Panc1 (cell line): ENCODE measurements around the gene RBM10. TPM values are rescaled to one million over a fixed set of nuclear protein-coding genes. Genes with fewer than 3 reads are reported as not detected.

Source experiments
- ATAC-seq: fragments of 200-7000 bp; cut with Tn5 transposase; 2 replicates; pipeline ENCODE4 v1.9.1; 2020; ENCODE audit warnings: mild to moderate bottlenecking, moderate library complexity
- BruUV-seq: library from RNA; stranded (reverse); fragments of 400-500 nt; replicated peaks from 2 replicates; lab custom pipeline; 2021; lab: Mats Ljungman, UMichigan
- CTCF ChIA-PET: fragments of 300-600 bp; sonication (Branson Sonifier 250); formaldehyde crosslinking; loops from one replicate; lab custom pipeline; 2022; ENCODE audit warnings: antibody characterized with exemption; lab: Charles Lee
- POLR2A ChIA-PET: fragments of 300-600 bp; sonication (Branson Sonifier 250); formaldehyde crosslinking; loops from one replicate; lab custom pipeline; 2022; ENCODE audit warnings: antibody characterized with exemption; lab: Charles Lee
- DNase-seq: peaks from one replicate; pipeline ENCODE4 v3.0.0-alpha.2; 2010; ENCODE audit warnings: low read depth, low spot score
- H3K27ac ChIP-seq: 2 replicates; pipeline ENCODE4 v1.5.1; 2011; ENCODE audit warnings: mild to moderate bottlenecking, low read length, inconsistent platforms
- H3K27me3 ChIP-seq: fragments of 200-500 bp; sonication (Bioruptor generic); 2 replicates; pipeline ENCODE4 v1.6.0; 2014; ENCODE audit warnings: low read length, inconsistent platforms; ENCODE audit not compliant: control insufficient read depth, insufficient read depth
- H3K36me3 ChIP-seq: fragments of 200-500 bp; sonication (Bioruptor generic); 2 replicates; pipeline ENCODE4 v1.5.1; 2014; ENCODE audit warnings: inconsistent platforms, mild to moderate bottlenecking, low read length, moderate library complexity; ENCODE audit not compliant: control insufficient read depth, insufficient read depth
- H3K4me1 ChIP-seq: 2 replicates; pipeline ENCODE4 v1.5.1; 2011; ENCODE audit warnings: inconsistent platforms, mild to moderate bottlenecking, low read length, moderate library complexity; ENCODE audit not compliant: control insufficient read depth, insufficient read depth
- H3K4me3 ChIP-seq, 2 experiments: 2 replicates each; pipeline ENCODE4 v1.5.1; 2011 to 2012; ENCODE audit warnings: low read depth in 2 of 2, low read length in 2 of 2, mild to moderate bottlenecking in 2 of 2, inconsistent platforms in 1 of 2, moderate library complexity in 1 of 2
- H3K9me3 ChIP-seq: fragments of 200-500 bp; sonication (Bioruptor generic); 2 replicates; pipeline ENCODE4 v1.5.1; 2014; ENCODE audit warnings: low read depth, mild to moderate bottlenecking, inconsistent platforms, low read length, moderate library complexity; ENCODE audit not compliant: control insufficient read depth, insufficient read depth
- POLR2AphosphoS5 ChIP-seq: IDR thresholded peaks from 2 replicates; pipeline ENCODE4 v1.6.1; 2012; ENCODE audit warnings: mild to moderate bottlenecking, low read depth, low read length, moderate library complexity
- SIN3A ChIP-seq: IDR thresholded peaks from 2 replicates; pipeline ENCODE4 v1.6.1; 2012; ENCODE audit warnings: low read depth, mild to moderate bottlenecking, low read length, moderate library complexity, borderline replicate concordance; ENCODE audit not compliant: insufficient read depth
- TCF7L2 ChIP-seq: IDR thresholded peaks from 2 replicates; pipeline ENCODE4 v1.6.1; 2011; ENCODE audit warnings: mild to moderate bottlenecking, low read depth, low read length, inconsistent platforms
- in situ Hi-C: cut with HindIII; loops from 2 replicates; pipeline ENCODE4 v1.10.0; 2016; ENCODE audit warnings: low sequenced_read_pairs, low pct_unique_long_range_greater_than_20kb
- intact Hi-C: fragments of 100-400 bp; cut with micrococcal nuclease; formaldehyde crosslinking; loops from one replicate; pipeline ENCODE4 v1.10.0; 2022; ENCODE audit not compliant: unreplicated experiment
- total RNA-seq: library from RNA; stranded (reverse); gene quantifications from one replicate; pipeline ENCODE4 v1.2.1, GENCODE V29; 2021; ENCODE audit not compliant: unreplicated experiment
- TF ChIP-seq, protein P1 (sequence below), 2 experiments: IDR thresholded peaks; 2 replicates each; pipeline ENCODE4 v1.6.1; 2011 to 2012; ENCODE audit warnings: low read depth in 2 of 2, control low read depth in 1 of 2, low read length in 1 of 2, mild to moderate bottlenecking in 1 of 2, moderate library complexity in 1 of 2; ENCODE audit not compliant: insufficient read depth in 1 of 2
- TF ChIP-seq, protein P2 (sequence below): fragments of 450-650 bp; IDR thresholded peaks from 2 replicates; pipeline ENCODE4 v1.5.1; 2017; ENCODE audit warnings: mild to moderate bottlenecking

Gene RBM10
- total RNA-seq, 1 experiment from 2014 or later, result 47.1 TPM

DNA sequence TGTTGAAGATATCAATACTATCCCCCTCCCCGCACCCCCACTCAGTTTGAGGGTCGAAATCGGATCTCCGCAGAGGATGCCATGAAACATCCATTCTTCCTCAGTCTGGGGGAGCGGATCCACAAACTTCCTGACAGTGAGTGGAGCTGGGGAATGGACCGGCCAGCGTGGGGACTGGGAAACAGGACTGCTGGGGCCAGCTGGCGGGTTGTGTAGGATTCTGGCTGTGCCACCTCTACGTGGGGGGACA, 82.2 kb downstream of the RBM10 start:
- intact Hi-C loops, result no loop called here
- H3K9me3 ChIP-seq, result no peaks in the 10 kb centered on the region
- POLR2A ChIA-PET, result no interaction called here

DNA sequence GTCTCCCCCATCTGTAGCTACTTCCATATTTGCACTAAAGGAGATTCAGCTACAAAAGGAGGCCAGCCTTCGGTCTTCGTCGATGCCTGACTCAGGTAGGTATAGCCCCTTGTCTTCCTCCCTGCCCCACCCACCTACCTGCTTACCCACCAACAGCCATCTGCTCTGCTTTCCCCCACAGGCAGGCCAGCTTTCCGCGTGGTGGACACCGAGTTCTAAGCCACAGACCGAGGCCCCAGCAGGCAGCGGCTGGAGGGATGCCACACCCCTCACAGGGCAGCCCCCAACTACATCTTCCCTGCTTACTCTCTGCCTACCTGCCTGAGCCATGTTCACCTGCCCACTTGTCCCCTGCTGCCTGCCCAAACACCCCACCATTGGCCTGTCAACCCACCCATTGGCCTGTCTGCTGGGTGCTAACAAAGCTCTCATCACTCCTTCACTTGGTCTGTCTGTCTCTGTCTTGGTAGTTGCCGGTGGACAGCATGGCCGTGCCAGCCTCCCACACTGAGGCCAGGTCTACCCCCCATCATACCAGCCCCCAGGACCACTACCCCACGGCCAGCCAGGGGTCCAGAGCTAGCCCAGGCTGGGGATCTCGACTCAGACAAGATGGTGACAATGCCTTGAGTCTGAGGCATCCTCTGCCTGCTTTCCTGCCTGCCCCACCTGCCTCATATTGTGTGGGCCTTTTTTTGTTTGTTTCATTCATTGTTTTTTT, 83.7 kb downstream of the RBM10 start:
- peaks cover 6% of the 10 kb centered on the region; the same call in 1 of the 2 replicates for H3K4me1 ChIP-seq
- ChIA-PET POLR2A (no interaction called here), CTCF (no interaction called here)
- intact Hi-C loops, result no loop called here
- no peak overlapping the region for H3K4me3 ChIP-seq
- TF ChIP-seq, protein P1, sequence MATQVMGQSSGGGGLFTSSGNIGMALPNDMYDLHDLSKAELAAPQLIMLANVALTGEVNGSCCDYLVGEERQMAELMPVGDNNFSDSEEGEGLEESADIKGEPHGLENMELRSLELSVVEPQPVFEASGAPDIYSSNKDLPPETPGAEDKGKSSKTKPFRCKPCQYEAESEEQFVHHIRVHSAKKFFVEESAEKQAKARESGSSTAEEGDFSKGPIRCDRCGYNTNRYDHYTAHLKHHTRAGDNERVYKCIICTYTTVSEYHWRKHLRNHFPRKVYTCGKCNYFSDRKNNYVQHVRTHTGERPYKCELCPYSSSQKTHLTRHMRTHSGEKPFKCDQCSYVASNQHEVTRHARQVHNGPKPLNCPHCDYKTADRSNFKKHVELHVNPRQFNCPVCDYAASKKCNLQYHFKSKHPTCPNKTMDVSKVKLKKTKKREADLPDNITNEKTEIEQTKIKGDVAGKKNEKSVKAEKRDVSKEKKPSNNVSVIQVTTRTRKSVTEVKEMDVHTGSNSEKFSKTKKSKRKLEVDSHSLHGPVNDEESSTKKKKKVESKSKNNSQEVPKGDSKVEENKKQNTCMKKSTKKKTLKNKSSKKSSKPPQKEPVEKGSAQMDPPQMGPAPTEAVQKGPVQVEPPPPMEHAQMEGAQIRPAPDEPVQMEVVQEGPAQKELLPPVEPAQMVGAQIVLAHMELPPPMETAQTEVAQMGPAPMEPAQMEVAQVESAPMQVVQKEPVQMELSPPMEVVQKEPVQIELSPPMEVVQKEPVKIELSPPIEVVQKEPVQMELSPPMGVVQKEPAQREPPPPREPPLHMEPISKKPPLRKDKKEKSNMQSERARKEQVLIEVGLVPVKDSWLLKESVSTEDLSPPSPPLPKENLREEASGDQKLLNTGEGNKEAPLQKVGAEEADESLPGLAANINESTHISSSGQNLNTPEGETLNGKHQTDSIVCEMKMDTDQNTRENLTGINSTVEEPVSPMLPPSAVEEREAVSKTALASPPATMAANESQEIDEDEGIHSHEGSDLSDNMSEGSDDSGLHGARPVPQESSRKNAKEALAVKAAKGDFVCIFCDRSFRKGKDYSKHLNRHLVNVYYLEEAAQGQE (IDR thresholded peaks at IDR 0.05; ENCODE audit: insufficient read depth in 1 of 2, low read depth in 2 of 2, low read length in 1 of 2), result no peak
- TF ChIP-seq TCF7L2 (no peak), POLR2AphosphoS5 (no peak), SIN3A (no peak)
- H3K27me3 ChIP-seq, result no peaks in the 10 kb centered on the region
- ATAC-seq (no peak), DNase-seq (no peak)
- H3K9me3 ChIP-seq, result no peaks in the 10 kb centered on the region
- BruUV-seq, result no TSS peak
- peaks cover 25% of the 10 kb centered on the region for H3K36me3 ChIP-seq
- no peak overlapping the region for H3K27ac ChIP-seq
- in situ Hi-C loops, result no loop called here

More for the DNA sequence above, 82.2 kb downstream of the RBM10 start:
- H3K27me3 ChIP-seq, result no peaks in the 10 kb centered on the region
- peaks cover 3% of the 10 kb centered on the region; the same call in 1 of the 2 replicates for H3K4me1 ChIP-seq
- ATAC-seq (no peak), DNase-seq (no peak)
- BruUV-seq, result no TSS peak
- TF ChIP-seq, protein P2, sequence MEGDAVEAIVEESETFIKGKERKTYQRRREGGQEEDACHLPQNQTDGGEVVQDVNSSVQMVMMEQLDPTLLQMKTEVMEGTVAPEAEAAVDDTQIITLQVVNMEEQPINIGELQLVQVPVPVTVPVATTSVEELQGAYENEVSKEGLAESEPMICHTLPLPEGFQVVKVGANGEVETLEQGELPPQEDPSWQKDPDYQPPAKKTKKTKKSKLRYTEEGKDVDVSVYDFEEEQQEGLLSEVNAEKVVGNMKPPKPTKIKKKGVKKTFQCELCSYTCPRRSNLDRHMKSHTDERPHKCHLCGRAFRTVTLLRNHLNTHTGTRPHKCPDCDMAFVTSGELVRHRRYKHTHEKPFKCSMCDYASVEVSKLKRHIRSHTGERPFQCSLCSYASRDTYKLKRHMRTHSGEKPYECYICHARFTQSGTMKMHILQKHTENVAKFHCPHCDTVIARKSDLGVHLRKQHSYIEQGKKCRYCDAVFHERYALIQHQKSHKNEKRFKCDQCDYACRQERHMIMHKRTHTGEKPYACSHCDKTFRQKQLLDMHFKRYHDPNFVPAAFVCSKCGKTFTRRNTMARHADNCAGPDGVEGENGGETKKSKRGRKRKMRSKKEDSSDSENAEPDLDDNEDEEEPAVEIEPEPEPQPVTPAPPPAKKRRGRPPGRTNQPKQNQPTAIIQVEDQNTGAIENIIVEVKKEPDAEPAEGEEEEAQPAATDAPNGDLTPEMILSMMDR, result no peak
- TF ChIP-seq TCF7L2 (no peak), SIN3A (no peak), POLR2AphosphoS5 (no peak)
- TF ChIP-seq, protein P1 (IDR thresholded peaks at IDR 0.05; ENCODE audit: insufficient read depth in 1 of 2, low read depth in 2 of 2, low read length in 1 of 2), result no peak
- no peak overlapping the region for H3K27ac ChIP-seq
- no peak overlapping the region for H3K4me3 ChIP-seq
- in situ Hi-C loops, result no loop called here
- H3K36me3 ChIP-seq, result peaks cover 25% of the 10 kb centered on the region
- CTCF ChIA-PET, result no interaction called here
